Dermis blood vessel endothelial cell (primary cell): ENCODE results near the gene GCH1. TPM values are rescaled to one million over a fixed set of nuclear protein-coding genes. Genes with fewer than 3 reads are reported as not detected.
"Not testable (repeated sequence)": the region's sequence is repeated elsewhere in the genome, so short reads cannot be mapped to it uniquely, and the experiment has no call there.

Experiments
- DNase-seq: peaks from one replicate; pipeline ENCODE4 v3.0.0; 2010
- total RNA-seq: library from RNA; depleted of rRNA; stranded (reverse); fragments of >200 nt; gene quantifications from 2 replicates; pipeline ENCODE4 v1.2.3, GENCODE V29; 2014

The GCH1 gene
- 10.4 and 13.4 TPM in 2 replicates for total RNA-seq

GRCh38 chr14:54902521-54903420 lies at the start of gene GCH1:
TSS of gene GCH1 (minus strand) at chr14:54902826. CDS start at chr14:54902663, 163 bp downstream.
- peak; percentile 79 for DNase-seq

- no peak for DNase-seq
These were observed 44.6 kb upstream of the GCH1 start for GRCh38 chr14:54947230-54947629.

- no peak for DNase-seq
These were observed 43.9 kb upstream of the GCH1 start for GRCh38 chr14:54946500-54946899.

- DNase-seq: no peak
These were observed 42.2 kb upstream of the GCH1 start for GRCh38 chr14:54944737-54945391.

- no peak for DNase-seq
These were observed 40.3 kb upstream of the GCH1 start for GRCh38 chr14:54942913-54943312.

- no peak for DNase-seq
These were observed 34.2 kb upstream of the GCH1 start for GRCh38 chr14:54936816-54937215.

GRCh38 chr14:54935958-54936357 lies 33.3 kb upstream of the GCH1 start:
- no peak for DNase-seq

GRCh38 chr14:54935100-54935499 lies 32.5 kb upstream of the GCH1 start:
- no peak for DNase-seq

- DNase-seq: no peak
These were observed 30.4 kb upstream of the GCH1 start for GRCh38 chr14:54933006-54933405.

GRCh38 chr14:54931598-54932340 lies 29.1 kb upstream of the GCH1 start:
- DNase-seq: no peak

- DNase-seq: no peak
These were observed 28.5 kb upstream of the GCH1 start for GRCh38 chr14:54931101-54931500.

GRCh38 chr14:54929556-54929955 lies 26.9 kb upstream of the GCH1 start:
- no peak for DNase-seq

- DNase-seq: no peak
These were observed 25.6 kb upstream of the GCH1 start for GRCh38 chr14:54928216-54928615.

GRCh38 chr14:54927551-54927950 lies 24.9 kb upstream of the GCH1 start:
- no peak for DNase-seq

- not testable (repeated sequence) for DNase-seq
These were observed 23.9 kb upstream of the GCH1 start for GRCh38 chr14:54926570-54926969.

GRCh38 chr14:54922598-54922997 lies 20.0 kb upstream of the GCH1 start:
- no peak for DNase-seq

- DNase-seq: no peak
These were observed 17.4 kb upstream of the GCH1 start for GRCh38 chr14:54920052-54920451.

GRCh38 chr14:54919330-54919729 lies 16.7 kb upstream of the GCH1 start:
- DNase-seq: no peak

GRCh38 chr14:54918427-54918826 lies 15.8 kb upstream of the GCH1 start:
- no peak for DNase-seq

- no peak for DNase-seq
These were observed 13.5 kb upstream of the GCH1 start for GRCh38 chr14:54916101-54916500.

- DNase-seq: no peak
These were observed 7.4 kb upstream of the GCH1 start for GRCh38 chr14:54909817-54910558.

- not testable (repeated sequence) for DNase-seq
These were observed 6.3 kb upstream of the GCH1 start for GRCh38 chr14:54908973-54909372.

- DNase-seq: no peak
These were observed 5.6 kb upstream of the GCH1 start for GRCh38 chr14:54908190-54908589.
